Measurements from ENCODE around the gene ATP13A3. TPM values are rescaled to one million over a fixed set of nuclear protein-coding genes. Genes with fewer than 3 reads are reported as not detected.
A peak's percentile ranks its signal among the peaks of the same experiment; 100 is the strongest.
"Not testable (repeated sequence)": the region's sequence is repeated elsewhere in the genome, so short reads cannot be mapped to it uniquely, and the experiment has no call there.

ATP13A3 gene
- total and polyA plus RNA-seq, 10 donors, result 10.3 to 142 (median 81.6) TPM

DNA sequence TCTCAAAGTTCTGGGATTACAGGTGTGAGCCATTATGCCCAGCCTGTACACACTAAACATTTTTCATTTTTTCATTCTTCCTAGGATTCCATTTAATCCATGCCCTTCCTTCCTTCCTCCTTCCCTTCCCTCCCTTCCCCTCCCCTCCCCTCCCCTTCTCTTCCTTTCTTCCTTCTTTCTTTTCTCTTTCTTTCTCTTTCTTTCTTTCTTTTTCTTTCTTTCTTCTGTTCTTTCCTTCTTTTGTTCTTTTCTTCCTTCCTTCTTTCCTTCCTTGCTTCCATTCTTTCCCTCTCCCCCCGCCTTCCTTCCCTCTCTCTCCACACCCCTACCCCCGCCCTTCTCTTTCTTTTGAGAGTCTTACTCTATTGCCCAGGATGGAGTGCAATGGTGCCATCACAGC, 40.9 kb upstream of the ATP13A3 start:
- no peak for DNase-seq
- no peak overlapping the region for H3K4me3 ChIP-seq
- H3K27me3 ChIP-seq (replicated peaks in 1 of 7), result no peaks in the 10 kb centered on the region
- intact Hi-C loops (cut with DNase I; ENCODE audit: low total_unique reads), result no loop called here
- no peaks in the 10 kb centered on the region for H3K9me3 ChIP-seq
- 88 to 98% (median 88%) methylated on average over 2 of the region's 2 CpGs for WGBS, 5 donors
- TF ChIP-seq POLR2A (IDR thresholded peaks at IDR 0.05) (no peak), POLR2AphosphoS5 (IDR thresholded peaks at IDR 0.05) (no peak)
- TF ChIP-seq, protein P1, sequence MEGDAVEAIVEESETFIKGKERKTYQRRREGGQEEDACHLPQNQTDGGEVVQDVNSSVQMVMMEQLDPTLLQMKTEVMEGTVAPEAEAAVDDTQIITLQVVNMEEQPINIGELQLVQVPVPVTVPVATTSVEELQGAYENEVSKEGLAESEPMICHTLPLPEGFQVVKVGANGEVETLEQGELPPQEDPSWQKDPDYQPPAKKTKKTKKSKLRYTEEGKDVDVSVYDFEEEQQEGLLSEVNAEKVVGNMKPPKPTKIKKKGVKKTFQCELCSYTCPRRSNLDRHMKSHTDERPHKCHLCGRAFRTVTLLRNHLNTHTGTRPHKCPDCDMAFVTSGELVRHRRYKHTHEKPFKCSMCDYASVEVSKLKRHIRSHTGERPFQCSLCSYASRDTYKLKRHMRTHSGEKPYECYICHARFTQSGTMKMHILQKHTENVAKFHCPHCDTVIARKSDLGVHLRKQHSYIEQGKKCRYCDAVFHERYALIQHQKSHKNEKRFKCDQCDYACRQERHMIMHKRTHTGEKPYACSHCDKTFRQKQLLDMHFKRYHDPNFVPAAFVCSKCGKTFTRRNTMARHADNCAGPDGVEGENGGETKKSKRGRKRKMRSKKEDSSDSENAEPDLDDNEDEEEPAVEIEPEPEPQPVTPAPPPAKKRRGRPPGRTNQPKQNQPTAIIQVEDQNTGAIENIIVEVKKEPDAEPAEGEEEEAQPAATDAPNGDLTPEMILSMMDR (IDR thresholded peaks at IDR 0.05 in 8 of 11, conservative IDR thresholded peaks at IDR 0.05 in 3 of 11), result no peak
- peak overlapping the region in 4 of 8 donors; percentile 72 to 77 (median 74) for H3K27ac ChIP-seq
- no peaks in the 10 kb centered on the region for H3K36me3 ChIP-seq
- H3K4me1 ChIP-seq, result no peaks in the 10 kb centered on the region

GRCh38 chr3:194526164-194526563, 39.4 kb upstream of the ATP13A3 start:
- TF ChIP-seq, protein P1 (IDR thresholded peaks at IDR 0.05 in 8 of 11, conservative IDR thresholded peaks at IDR 0.05 in 3 of 11), result no peak
- TF ChIP-seq POLR2AphosphoS5 (IDR thresholded peaks at IDR 0.05), result no peak
- TF ChIP-seq POLR2A (IDR thresholded peaks at IDR 0.05), result no peak
- DNase-seq, result no peak
- Histone ChIP-seq H3K27me3 (replicated peaks in 1 of 7) (no peaks in the 10 kb centered on the region), H3K9me3 (no peaks in the 10 kb centered on the region), H3K27ac (peak overlapping the region in 3 of 8 donors; percentile 72 to 77 (median 75)), H3K4me1 (peaks cover 0 to 11% (median 4%) of the 10 kb centered on the region in 6 donors), H3K4me3 (no peak overlapping the region), H3K36me3 (no peaks in the 10 kb centered on the region)
- WGBS, 5 donors, result 91 to 99% (median 94%) methylated on average over 3 to 4 of the region's 4 CpGs
- intact Hi-C loops (cut with DNase I; ENCODE audit: low total_unique reads), result no loop called here

DNA sequence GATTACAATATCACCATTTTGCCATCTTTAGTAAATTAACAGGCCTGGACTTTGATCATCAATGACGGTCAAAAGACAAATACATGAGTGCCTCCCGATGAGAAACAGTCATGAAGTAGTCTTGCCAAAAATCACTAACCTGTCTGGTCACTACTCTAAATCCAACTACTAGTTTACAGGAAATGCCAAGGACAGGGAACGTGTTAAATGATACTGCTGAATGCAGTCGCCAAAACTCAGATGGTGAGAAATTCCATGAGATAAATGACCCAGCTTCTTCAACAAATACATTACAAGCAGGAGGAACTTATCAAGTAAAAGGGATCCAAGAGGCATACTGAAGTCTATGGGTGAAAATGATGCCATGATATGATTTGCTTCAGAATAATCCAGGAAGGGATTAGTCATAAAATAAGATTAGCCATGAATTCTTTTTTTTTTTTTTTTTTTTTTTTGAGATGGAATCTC, 35.8 kb upstream of the ATP13A3 start:
- no peak for DNase-seq
- H3K4me1 ChIP-seq, result peaks cover 0 to 13% (median 4%) of the 10 kb centered on the region in 6 donors
- no peaks in the 10 kb centered on the region for H3K27me3 ChIP-seq (replicated peaks in 1 of 7)
- TF ChIP-seq, protein P1 (IDR thresholded peaks at IDR 0.05 in 8 of 11, conservative IDR thresholded peaks at IDR 0.05 in 3 of 11), result no peak
- TF ChIP-seq POLR2AphosphoS5 (IDR thresholded peaks at IDR 0.05), result no peak
- no peak for TF ChIP-seq POLR2A (IDR thresholded peaks at IDR 0.05)
- 66 to 77% (median 73%) methylated on average over 4 of the region's 4 CpGs for WGBS, 5 donors
- no peak overlapping the region for H3K27ac ChIP-seq
- H3K36me3 ChIP-seq, result no peaks in the 10 kb centered on the region
- no peak overlapping the region for H3K4me3 ChIP-seq
- no peaks in the 10 kb centered on the region for H3K9me3 ChIP-seq
- intact Hi-C loops (cut with DNase I; ENCODE audit: low total_unique reads), result no loop called here

DNA sequence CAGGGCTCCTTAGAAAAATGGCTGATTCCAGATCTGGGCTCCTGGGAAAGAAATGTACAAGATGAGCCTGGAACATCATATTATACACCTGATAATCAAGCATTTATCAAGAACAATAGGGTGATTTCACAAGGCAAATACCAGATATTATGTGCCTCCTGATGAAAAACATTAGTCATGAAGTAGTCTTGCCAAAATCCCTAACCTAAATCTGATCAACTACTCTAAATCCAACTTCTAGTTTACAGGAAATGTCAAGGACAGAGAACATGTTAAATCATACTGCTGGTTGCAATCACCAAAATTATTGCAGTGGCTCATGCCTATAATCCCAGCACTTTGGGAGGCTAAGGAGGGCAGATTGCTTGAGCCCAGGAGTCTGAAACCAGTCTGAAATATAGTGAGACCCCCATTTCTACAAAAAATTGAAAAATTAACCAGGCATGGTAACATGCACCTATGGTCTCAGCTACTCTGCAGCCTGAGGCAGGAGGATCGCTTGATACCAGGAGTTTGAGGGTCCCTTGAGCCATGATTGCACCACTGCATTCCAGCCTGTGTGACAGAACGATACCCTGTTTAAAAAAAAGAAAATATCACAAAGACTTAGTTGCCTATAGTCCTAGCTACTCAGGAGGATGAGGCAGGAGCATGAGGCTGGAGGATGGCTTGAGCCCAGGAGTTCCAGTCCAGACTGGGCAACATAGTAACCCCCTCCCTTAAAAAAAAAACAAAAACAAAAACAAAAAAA, 34.9 kb upstream of the ATP13A3 start:
- H3K4me3 ChIP-seq, result no peak overlapping the region
- no peaks in the 10 kb centered on the region for H3K9me3 ChIP-seq
- no peaks in the 10 kb centered on the region for H3K36me3 ChIP-seq
- intact Hi-C loops (cut with DNase I; ENCODE audit: low total_unique reads), result no loop called here
- no peaks in the 10 kb centered on the region for H3K27me3 ChIP-seq (replicated peaks in 1 of 7)
- TF ChIP-seq POLR2A (IDR thresholded peaks at IDR 0.05), result no peak
- TF ChIP-seq, protein P1 (IDR thresholded peaks at IDR 0.05 in 8 of 11, conservative IDR thresholded peaks at IDR 0.05 in 3 of 11), result no peak
- WGBS, 5 donors, result 76 to 96% (median 91%) methylated on average over 2 of the region's 2 CpGs
- H3K27ac ChIP-seq, result no peak overlapping the region
- DNase-seq, result no peak
- peaks cover 0 to 13% (median 4%) of the 10 kb centered on the region in 6 donors for H3K4me1 ChIP-seq

DNA sequence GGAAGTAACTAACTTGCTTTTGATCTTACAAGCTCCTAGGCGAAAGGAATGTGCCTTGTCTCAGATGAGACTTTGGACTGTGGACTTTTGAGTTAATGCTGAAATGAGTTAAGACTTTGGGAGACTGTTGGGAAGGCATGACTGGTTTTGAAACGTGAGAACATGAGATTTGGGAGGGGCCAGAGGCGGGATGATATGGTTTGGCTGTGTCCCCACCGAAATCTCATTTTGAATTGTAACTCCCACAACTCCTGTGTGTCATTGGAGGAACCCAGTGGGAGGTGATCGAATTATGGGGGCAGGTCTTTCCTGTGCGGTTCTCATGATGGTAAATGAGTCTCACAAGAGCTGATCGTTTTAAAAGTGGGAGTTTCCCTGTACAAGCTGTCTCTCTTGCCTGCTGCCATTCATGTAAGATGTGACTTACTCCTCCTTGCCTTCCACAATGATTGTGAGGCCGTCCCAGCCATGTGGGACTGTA, 33.9 kb upstream of the ATP13A3 start:
- intact Hi-C loops (cut with DNase I; ENCODE audit: low total_unique reads); H3K27me3 ChIP-seq (replicated peaks in 1 of 7); H3K4me3 ChIP-seq; H3K36me3 ChIP-seq; DNase-seq; H3K9me3 ChIP-seq: not testable (repeated sequence)
- WGBS, 5 donors, result 58 to 71% (median 61%) methylated on average over 8 of the region's 8 CpGs
- H3K4me1 ChIP-seq, result peaks cover 0 to 13% (median 4%) of the 10 kb centered on the region in 6 donors
- H3K27ac ChIP-seq, result peak overlapping the region in 2 of 8 donors; percentile 23 to 28

Data from spleen (tissue), 11 donors.